Ascending aorta (tissue), 2 donors: ENCODE results near the gene USP10. TPM values are rescaled to one million over a fixed set of nuclear protein-coding genes. Genes with fewer than 3 reads are reported as not detected.

Source experiments
- DNase-seq, 2 donors: peaks; one replicate each; pipeline ENCODE4 v3.0.0-alpha.2; 2019; ENCODE audit warnings: low spot score in 2 of 2
- H3K27ac ChIP-seq, 2 donors: fragments of 200-600 bp; sonication (generic); one replicate each; pipeline ENCODE4 v1.5.1; 2016 to 2017; ENCODE audit warnings: mild to moderate bottlenecking in 1 of 2
- H3K27me3 ChIP-seq: fragments of 200-600 bp; sonication (generic); one replicate; pipeline ENCODE4 v1.5.1; 2017
- H3K36me3 ChIP-seq, 2 donors: fragments of 200-600 bp; sonication (generic); one replicate each; pipeline ENCODE4 v1.5.1; 2016
- H3K4me1 ChIP-seq, 2 donors: fragments of 200-600 bp; sonication (generic); one replicate each; pipeline ENCODE4 v1.5.1; 2016 to 2017; ENCODE audit warnings: mild to moderate bottlenecking in 1 of 2
- H3K4me3 ChIP-seq, 2 donors: fragments of 200-600 bp; sonication (generic); one replicate each; pipeline ENCODE4 v1.5.1; 2016 to 2017; ENCODE audit warnings: mild to moderate bottlenecking in 1 of 2
- H3K9me3 ChIP-seq, 2 donors: fragments of 200-600 bp; sonication (generic); one replicate each; pipeline ENCODE4 v1.5.1; 2016
- CTCF ChIP-seq, 3 experiments: fragments of 200-600 bp in 2 of 3; fragments of 450-650 bp in 1 of 3; sonication (generic) in 2 of 3; IDR thresholded peaks; one replicate each; pipeline ENCODE4 v1.5.1; 2016 to 2019; ENCODE audit warnings: antibody characterized with exemption in 3 of 3, mild to moderate bottlenecking in 1 of 3, moderate library complexity in 1 of 3
- intact Hi-C: fragments of 100-400 bp; cut with DNase I; formaldehyde crosslinking; loops from one replicate; pipeline ENCODE4 v1.15.1; 2023
- total RNA-seq: library from RNA; depleted of rRNA; stranded (reverse); fragments of >200 nt; gene quantifications from one replicate; pipeline ENCODE4 v1.1.0, GENCODE V29; 2016

Gene USP10
- total RNA-seq, 1 donor from 2014 or later: 27.8 TPM

GRCh38 chr16:84717484-84717883, 17.7 kb downstream of the USP10 start:
- Histone ChIP-seq H3K9me3 (no peaks in the 10 kb centered on the region), H3K36me3 (no peaks in the 10 kb centered on the region), H3K4me3 (no peak overlapping the region), H3K27me3 (no peaks in the 10 kb centered on the region), H3K4me1 (no peaks in the 10 kb centered on the region), H3K27ac (no peak overlapping the region)
- intact Hi-C loops: no loop called here
- no peak for TF ChIP-seq CTCF (IDR thresholded peaks at IDR 0.05)
- no peak for DNase-seq

DNA sequence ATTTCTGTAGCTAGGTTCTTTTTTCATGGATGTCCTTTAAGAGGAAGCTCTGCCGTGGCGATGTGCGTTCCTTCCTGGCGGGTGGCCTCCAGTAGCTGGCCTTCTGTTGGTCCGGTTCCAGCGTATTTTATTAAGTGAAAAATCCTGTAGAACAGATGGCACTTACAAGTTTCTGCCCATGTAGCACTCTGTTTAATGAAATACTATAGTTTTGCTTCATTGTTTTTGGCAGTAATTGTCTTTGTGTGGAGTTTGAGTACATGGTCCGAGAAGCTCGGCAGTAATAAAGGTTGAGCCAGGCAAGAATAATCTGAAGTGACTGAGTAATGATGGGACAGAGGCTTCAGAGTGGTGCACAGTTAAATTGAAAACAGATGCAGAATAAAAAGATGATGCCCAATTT, 20.4 kb downstream of the USP10 start:
- H3K27me3 ChIP-seq: no peaks in the 10 kb centered on the region
- no peak overlapping the region for H3K4me3 ChIP-seq
- H3K9me3 ChIP-seq: no peaks in the 10 kb centered on the region
- no peaks in the 10 kb centered on the region for H3K36me3 ChIP-seq
- intact Hi-C loops: no loop called here
- H3K4me1 ChIP-seq: peaks cover 0 to 3% of the 10 kb centered on the region in 2 donors
- no peak for TF ChIP-seq CTCF (IDR thresholded peaks at IDR 0.05)
- no peak for DNase-seq
- no peak overlapping the region for H3K27ac ChIP-seq

DNA sequence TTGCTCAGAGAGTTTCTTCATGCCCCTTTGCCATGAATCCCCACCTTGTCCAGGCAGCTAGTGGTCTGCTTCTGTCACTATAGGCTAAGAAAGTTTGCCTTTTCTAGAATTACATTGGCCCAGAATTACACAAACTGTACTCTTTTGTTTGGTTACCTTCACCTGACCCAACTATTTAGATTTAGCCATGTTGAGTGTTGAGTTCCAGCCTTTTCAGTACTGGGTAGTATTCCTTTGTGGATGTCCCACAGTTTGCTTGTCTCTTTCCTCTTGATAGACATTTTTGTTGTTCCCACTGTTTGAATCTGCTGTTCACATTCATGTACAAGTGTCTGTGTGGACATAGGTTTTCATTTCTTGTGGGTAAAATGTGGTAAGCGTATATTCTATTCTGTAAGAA, 22.3 kb downstream of the USP10 start:
- Histone ChIP-seq H3K27me3 (no peaks in the 10 kb centered on the region), H3K9me3 (no peaks in the 10 kb centered on the region), H3K4me3 (no peak overlapping the region), H3K4me1 (peaks cover 3% of the 10 kb centered on the region in 2 donors), H3K36me3 (no peaks in the 10 kb centered on the region), H3K27ac (no peak overlapping the region)
- TF ChIP-seq CTCF (IDR thresholded peaks at IDR 0.05): no peak
- DNase-seq: no peak
- intact Hi-C loops: no loop called here

- H3K27ac ChIP-seq: no peak overlapping the region
- no peaks in the 10 kb centered on the region for H3K36me3 ChIP-seq
- no peak for DNase-seq
- no peaks in the 10 kb centered on the region for H3K27me3 ChIP-seq
- H3K9me3 ChIP-seq: no peaks in the 10 kb centered on the region
- H3K4me1 ChIP-seq: peaks cover 3% of the 10 kb centered on the region in 2 donors
- intact Hi-C loops: no loop called here
- TF ChIP-seq CTCF (IDR thresholded peaks at IDR 0.05): no peak
- no peak overlapping the region for H3K4me3 ChIP-seq
Measured at GRCh38 chr16:84723906-84724305, 24.1 kb downstream of the USP10 start.

- DNase-seq: no peak
- Histone ChIP-seq H3K4me1 (peaks cover 3 to 7% of the 10 kb centered on the region in 2 donors), H3K36me3 (no peaks in the 10 kb centered on the region), H3K9me3 (no peaks in the 10 kb centered on the region), H3K27ac (no peak overlapping the region), H3K4me3 (no peak overlapping the region), H3K27me3 (no peaks in the 10 kb centered on the region)
- no peak for TF ChIP-seq CTCF (IDR thresholded peaks at IDR 0.05)
- intact Hi-C loops: loop anchor here (5.0 kb wide), 1 partner anchor 197 kb away; no protein-coding TSS in a partner anchor
Measured at GRCh38 chr16:84724606-84725309, 25.0 kb downstream of the USP10 start.
